GM20000 (cell line): ENCODE data around the gene PCLO.

Source experiments
- DNase-seq: peaks from one replicate; pipeline ENCODE4 v3.0.0; 2012; ENCODE audit warnings: low spot score
- CTCF ChIP-seq: IDR thresholded peaks from 2 replicates; pipeline ENCODE4 v1.5.1; 2012; ENCODE audit warnings: mild to moderate bottlenecking, control low read depth; ENCODE audit errors: extremely low read depth, missing control alignments

PCLO gene

GRCh38 chr7:82998436-82998835 is 164.2 kb downstream of the PCLO start:
- no peak for TF ChIP-seq CTCF
- no peak for DNase-seq

GRCh38 chr7:82985144-82985802 is 177.4 kb downstream of the PCLO start:
- DNase-seq, result no peak
- TF ChIP-seq CTCF, result no peak

DNA sequence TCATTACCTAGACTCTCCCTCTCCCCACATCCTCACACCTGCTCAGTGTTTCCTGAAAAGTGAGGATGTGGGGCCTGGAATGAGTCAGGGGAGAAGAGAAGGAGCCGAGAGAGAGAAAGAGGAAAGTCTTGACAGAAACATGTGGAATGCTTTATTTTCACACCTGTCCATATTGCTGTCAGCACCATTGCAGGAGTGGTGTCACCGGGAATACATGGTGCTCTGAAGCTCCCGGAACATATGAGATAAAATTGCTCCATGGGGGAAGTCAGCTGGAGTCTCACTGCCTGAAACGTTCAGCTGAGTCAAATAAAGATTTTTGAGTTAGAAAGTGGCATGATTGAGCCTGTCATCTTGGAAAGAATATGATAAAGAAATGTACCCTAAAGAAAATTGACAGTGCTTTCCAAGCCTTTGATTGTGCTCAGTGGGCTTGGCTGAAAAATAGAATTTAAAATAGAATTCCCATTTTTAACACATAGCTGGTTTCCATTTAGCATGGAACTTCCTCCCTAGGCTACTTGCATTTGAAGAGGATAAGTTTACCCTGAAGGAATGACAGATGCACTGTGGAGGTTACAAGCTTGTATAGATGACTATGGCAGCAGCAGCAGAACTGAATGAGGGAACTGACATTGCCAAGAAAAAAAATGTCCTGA is 182.4 kb downstream of the PCLO start:
- TF ChIP-seq CTCF, result no peak
- no peak for DNase-seq

DNA sequence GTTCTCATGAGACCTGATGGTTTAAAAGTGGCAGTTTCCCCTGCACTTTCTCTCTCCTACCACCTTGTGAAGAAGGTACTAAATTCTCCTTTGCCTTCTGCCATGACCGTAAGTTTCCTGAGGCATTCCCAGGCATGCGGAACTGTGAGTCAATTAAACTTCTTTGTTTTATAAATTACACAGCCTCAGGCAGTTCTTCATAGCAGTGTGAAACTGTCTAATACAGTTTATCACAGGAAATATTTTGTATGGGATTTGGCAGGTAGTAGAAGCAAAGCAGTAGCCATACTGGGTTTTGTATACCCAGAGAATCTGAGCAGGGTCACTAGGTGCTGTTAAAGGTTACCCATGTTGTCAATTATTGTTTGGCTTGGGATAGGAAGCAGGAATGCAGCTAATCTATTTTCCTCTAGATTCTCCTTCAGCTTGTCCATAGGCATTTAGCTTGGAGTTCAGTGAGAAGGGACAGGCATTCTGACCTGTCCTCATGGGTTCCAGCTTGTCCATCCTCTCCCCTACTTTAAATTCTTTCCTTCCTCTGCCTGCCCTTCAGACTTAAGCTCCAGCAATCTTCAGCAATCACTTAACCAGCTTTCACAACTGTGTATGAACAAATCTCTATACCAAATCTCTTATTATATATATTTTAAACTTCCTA is 186.7 kb downstream of the PCLO start:
- no peak for TF ChIP-seq CTCF
- DNase-seq, result no peak

GRCh38 chr7:82972135-82972534 is 190.5 kb downstream of the PCLO start:
- no peak for TF ChIP-seq CTCF
- no peak for DNase-seq

- no peak for TF ChIP-seq CTCF
- no peak for DNase-seq
Measured at GRCh38 chr7:82965088-82966036, 197.3 kb downstream of the PCLO start.
